CD4-positive, alpha-beta T cell treated with Interleukin-6 for 4 hours (primary cell): ENCODE results near the gene CPD.

Experiments used
- DNase-seq: peaks from one replicate; pipeline ENCODE4 v3.0.0-alpha.2; 2020; ENCODE audit warnings: mixed read lengths

The CPD gene

DNA sequence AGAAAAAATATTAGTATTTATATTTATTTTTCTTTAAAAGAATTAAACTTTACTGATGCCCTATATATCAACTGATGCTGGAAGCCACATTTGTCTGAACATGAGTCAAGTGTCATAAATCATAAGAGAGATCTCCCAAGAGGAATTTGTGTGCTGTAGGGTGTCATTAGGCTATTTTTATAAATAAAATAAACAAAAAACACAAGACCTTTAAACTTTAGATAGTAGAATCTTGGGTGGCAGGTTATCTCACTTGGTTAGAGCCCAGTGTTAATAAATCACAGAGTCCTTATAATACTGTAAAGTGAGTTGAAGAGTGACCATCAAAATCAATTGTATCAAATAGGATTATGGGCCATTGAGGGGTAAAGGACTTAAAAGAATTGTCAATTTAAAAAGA is 21.3 kb upstream of the CPD start:
- no peak for DNase-seq

DNA sequence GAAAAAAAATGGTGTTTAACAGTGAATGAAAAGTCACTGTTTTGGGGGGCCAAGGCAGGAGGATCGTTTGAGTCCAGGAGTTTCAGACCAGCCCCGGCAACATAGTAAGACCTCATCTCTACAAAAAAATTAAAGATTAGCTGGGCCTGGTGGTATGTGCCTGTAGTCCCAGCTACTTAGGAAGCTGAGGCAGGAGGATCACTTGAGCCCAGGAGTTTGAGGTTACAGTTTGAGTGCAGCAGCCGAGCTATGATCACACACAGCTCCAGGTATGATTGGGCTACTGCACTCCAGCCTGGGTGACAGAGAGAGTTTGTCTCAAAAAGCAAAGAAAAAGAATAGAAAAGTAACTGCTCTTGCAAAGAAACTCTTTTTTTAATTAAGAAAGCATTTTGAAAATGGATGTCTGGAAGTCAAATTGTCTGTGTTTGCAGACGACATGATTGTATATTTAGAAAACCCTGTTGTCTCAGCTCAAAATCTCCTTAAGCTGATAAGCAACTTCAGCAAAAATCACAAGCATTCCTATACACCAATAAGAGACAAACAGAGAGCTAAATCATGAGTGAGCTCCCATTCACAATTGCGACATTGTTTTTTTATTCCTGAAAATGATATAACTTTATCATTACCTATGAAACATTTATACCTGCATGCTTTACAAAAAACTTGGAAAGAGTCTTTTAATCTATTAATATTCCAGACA is 20.5 kb upstream of the CPD start:
- no peak for DNase-seq

DNA sequence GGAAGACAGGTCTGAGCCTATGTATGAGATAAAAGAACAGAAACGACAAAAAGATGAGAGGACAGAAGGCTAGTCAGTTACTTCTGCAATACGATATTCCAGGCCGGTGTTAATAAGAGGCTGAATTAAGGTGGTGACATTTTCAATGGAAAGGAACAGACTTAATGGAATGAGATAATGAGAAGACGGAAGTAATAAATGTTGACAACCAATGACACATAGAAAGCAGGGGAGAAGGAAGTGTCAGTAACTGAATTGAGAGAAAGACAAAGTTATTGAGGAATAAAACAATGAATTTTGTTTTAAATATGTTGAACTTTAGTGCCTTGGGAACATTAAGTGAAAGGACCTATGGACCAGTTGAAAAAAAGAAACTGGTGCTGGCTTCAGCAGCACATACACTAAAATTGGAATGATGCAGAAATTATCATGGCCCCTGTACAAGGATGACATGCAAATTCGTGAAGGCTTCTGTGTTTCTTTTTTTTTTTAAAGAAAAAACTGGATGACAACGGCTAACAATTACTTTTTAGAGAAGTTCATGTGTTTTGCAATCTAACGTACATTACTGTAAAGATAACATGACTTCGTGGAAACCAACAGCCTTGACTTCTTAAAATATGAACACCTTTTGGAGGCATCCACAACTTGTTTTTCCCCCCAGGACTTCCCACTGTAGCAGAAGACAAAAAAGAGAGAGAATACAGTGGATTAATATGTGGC is 18.5 kb upstream of the CPD start:
- DNase-seq = no peak

DNA sequence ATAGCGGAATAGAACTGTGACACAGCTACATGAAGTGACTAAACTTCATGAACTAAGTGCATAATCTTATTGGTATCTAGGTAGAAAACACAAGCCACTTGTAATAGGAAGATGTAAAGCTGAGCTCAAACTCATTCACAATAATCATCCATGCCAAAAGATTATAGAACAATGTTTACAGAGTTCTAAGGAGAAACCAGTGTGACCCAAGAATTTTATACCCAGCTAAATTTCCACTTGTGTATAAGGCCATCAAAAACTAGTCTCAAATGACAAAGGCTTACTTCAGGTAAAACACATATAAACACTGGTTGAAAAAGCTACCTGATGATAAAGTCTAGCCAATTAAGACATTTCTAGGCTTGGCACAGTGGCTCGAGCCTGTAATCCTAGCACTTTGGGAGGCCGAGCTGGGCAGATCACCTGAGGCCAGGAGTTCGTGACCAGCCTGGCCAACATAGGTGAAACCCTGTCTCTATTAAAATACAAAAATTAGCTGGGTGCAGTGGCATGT is 16.9 kb upstream of the CPD start:
- DNase-seq = no peak

DNA sequence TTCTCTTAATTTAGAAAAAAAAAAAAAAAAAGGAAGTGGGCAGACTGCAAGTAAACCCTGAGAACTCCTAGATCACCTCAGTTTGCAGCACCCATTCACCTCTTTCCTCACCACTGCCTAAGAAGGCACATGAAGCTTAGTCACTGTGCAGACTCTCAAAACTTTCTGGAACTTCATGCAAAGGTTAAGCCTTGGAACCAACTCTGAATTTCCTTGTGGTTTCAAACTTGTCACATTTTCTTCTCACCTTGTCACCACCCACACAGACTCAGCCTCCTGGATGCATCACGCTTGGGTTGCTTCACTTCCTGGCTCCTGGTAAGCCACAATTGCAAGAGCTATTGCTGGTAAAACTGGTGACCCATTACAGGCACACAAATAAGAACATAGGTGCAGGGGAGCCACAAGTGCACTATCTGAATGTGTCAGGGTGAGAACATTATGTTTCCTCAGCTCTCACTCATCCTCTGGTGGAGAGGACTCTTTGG is 15.0 kb upstream of the CPD start:
- peak; percentile 84 for DNase-seq

DNA sequence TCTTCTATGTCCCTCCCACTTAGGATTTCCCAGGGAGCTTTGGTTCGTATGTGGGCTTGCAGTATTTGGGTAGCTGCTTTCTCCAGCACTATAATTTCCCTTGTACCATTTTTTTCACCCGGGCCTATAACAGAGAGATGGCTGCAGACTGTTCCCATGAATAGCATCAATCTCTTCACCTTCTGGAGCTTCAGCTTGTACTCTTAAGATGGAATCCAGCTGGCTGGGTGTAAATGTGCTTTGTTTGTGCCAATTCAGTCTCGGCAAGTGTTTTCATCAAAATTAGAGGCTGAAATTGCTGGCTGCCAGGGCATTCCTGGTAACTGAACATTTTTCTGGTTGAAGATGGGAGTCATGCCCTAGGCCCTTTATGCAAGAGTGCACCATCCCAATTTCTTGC is 12.2 kb upstream of the CPD start:
- DNase-seq = no peak

DNA sequence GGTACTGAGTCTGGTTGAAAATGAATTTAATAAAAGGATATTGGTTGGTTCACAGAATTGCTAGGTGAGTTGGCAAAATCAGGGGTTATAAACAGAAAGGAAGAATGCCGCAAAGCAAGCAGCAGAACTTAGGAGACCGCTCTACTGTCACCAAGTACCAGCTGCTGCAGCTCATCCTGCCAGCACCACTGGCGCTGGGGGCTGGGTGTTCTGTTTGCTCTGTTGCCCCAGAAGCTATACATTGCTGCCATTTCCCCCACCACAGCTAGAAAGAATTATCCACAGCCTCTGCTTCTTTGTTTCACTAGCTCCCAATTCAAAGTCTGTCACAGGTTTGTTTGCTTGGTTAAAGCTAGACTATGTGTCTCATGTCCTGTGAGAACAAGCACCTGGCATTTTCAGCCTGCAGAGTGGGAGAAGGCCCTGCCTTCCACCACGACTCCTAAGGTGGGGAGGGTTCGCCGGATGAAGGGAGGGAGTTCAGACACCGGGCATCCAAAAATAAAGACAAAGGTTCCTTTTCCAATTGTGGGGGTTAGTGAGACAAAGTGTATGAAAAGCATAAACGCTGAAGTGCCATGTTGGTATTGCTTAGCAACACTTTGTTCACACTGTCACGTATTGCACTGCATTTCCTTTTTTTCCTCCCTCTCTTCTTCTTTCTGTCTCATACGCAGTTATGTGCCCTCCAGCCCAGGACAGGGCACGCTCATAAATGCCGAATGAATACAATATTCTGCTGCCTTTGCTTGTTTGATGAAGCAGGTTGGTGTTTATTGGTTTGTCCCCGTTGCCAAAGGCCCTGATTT is 9.6 kb upstream of the CPD start:
- DNase-seq = no peak

DNA sequence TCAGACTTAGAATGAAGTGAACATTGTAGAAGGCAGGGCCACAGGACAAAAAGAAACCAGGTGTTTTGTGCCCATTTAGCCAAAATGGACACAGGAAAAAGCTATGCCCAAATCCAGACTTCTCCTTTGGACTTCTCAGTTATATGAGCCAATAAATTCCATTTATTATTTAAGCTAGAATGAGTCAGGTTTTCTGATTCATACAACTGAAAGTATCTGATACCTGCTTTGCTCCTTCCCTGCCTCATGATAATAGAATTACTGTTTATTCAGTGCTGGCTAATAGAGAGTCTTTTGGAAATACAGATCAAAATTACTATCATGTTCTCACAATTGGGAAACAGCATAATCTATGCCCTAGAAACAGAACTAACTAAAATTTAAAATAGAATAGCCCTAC is 8.7 kb upstream of the CPD start:
- DNase-seq = no peak

DNA sequence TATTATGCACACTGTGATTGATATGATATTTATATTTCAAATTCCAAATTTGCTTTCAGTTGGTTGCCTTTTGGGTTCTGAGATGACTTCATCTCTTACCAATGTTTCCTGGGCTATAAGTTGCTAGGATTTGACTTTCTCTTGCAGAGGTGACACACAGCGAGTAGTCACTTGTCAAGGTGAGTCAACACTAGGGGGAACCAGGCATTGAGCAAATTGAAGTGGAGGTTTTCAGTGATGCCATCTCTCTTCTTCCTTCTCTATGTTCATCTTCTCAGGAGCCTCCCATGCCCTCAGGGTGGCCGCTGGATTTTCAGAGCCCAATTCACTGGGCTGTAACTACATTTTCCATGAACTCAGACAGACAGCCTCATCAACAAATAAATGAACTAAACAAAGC is 6.0 kb upstream of the CPD start:
- no peak for DNase-seq

DNA sequence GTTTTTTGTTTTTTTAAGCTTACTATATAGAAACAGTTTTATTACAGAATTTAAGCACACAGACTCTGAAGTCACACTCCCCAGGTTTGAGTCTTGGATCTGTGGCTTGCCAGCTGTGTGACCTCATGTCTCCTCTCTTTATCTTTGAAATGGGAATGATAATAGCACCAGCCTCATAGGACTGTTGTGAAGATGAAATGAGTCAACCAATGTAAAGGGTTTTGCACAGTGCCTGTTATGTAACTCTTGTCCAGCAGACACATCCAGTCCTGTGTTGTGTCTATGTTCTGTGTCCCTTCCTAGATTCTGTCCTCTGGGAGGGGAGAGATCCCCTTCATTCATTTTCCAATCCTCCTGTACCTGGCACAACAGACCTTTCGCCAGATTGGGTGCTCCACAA is 3.1 kb upstream of the CPD start:
- no peak for DNase-seq

DNA sequence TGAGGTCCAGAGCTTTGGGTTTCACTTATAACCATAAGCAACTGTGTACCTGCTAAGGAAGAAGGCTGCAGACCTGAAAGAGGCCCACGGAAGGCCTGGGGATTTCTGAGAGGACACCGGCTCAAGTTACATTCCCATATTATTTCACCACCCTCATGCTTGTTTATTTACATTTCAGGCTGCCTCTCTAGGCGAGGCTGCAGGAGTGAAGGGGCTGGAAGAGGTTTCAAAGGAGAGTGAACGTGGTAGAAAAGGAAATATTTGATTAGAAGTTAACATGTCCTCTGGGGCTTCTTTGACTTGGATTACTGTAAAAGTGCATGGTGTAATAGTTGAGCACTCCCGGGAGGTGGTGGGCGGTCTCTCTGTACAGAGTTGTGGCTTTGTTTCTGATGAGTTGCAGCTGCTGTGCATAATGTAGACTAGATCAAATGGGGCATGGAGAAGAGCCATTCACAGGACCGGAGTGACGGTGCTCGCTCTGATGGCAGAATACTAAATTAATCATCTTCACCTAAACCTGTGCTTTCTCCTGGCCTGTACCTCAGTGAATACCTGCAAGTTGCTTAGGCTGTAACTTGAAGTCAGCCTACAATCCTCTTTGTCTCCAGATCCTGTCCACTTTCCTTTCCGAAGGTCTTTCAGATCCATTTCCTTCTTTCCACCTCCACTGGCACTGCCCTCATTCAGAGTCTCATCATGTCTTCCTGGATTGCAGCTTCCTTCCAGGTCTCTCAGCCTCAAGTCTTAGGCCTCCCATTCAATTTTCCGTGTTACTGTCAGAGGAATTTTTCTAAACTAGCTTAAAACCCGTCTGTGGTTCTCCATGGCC is 1.9 kb upstream of the CPD start:
- DNase-seq = peak; percentile 29

DNA sequence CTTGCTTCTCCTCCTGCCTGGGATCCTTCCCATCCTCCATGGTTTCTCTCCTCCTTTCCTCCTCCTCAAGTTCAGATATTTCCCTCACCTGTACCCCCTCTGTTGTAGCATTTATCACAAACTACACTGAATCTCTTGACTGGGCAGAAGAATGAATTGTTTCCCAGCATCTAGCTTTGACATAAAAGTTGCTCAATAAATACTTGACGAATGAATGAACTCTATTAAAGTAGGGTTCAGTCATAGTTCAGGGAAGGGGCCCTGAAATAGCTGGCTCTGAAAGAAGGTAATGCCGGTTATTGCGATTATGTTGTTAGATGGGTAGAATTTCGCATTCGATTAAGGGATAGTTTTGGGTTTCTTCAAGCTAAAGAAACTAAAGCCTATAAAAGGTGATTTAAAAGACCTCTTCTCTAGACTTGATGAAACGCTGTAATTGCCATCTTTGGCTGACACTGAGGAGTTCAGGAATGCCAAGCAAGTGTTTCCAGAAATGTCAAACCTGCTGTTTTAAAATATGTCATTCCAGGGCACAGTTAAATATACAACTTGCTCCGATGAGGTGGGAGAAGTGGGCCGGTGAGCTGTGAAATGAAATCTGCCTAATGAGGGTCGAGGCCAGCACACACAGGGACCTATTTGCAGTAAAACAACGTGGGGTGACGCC is 1.0 kb upstream of the CPD start:
- DNase-seq = no peak

DNA sequence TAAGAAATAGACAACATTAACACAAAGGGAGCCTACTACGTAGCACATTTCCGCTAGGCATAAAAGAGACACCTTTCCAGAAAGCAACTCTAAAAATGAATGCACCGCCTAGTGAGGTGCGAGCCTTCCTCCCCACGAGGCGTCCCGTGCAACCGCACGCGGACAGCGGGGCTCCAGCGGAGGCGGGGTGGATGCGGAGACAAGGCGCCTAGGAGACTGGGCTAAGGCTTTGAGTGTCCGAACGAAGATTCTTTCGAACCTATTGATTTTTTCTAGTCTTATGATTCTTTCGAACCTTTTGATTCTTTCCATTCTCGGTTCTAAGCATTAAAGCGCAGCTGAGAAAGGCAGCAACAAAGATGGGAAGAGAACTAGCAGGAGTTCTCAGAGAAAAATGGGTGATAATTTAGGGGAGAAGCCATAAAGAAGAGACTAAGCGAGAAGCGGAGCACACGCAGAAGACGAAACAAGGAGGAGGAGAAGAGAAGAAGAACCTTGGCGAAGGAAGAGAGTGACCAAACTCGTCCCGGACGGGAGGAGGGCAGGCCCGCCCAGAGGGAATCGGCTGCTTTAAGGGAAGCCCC is 394 bp upstream of the CPD start:
- peak; percentile 73 for DNase-seq

DNA sequence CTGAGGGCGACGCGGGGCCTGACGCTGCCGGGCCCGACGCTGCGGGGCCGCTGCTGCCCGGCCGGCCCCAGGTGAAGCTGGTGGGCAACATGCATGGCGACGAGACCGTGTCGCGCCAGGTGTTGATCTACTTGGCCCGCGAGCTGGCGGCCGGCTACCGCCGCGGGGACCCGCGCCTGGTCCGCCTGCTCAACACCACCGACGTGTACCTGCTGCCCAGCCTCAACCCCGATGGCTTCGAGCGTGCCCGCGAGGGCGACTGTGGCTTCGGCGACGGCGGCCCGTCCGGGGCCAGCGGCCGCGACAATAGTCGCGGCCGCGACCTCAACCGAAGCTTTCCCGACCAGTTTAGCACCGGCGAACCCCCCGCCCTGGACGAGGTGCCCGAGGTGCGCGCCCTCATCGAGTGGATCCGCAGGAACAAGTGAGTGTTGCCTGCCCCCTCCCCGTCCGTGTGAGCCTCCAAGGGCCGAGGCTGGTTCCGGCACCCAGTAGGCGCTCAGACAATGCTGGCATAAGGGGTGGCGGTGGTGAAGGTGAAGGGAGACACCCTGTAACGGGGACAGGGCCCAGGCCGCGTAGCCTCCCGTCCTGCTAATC is 676 bp downstream of the CPD start:
- peak; percentile 39 for DNase-seq

DNA sequence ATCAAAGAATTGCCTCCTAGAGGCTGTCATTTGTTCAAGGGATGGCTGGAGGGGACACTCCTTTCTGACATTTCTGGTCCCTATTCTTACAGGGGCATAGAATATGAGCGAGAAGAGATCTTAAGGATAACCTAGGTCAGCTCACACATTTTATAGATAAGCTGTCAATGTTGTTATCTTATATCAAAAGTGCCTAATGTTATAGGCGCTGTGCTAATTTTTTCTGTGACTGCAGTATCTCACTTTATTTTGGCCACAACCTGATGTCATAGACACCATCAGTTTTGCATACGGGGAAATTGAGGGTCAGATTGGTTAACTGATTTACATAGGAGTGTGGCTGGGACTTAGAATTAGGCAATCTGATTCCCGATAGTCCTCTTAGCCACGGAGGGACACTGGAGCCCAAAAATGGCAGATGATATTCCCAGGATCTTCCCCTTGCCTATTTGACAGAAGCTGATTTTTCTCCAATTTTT is 1.2 kb downstream of the CPD start:
- DNase-seq = no peak

DNA sequence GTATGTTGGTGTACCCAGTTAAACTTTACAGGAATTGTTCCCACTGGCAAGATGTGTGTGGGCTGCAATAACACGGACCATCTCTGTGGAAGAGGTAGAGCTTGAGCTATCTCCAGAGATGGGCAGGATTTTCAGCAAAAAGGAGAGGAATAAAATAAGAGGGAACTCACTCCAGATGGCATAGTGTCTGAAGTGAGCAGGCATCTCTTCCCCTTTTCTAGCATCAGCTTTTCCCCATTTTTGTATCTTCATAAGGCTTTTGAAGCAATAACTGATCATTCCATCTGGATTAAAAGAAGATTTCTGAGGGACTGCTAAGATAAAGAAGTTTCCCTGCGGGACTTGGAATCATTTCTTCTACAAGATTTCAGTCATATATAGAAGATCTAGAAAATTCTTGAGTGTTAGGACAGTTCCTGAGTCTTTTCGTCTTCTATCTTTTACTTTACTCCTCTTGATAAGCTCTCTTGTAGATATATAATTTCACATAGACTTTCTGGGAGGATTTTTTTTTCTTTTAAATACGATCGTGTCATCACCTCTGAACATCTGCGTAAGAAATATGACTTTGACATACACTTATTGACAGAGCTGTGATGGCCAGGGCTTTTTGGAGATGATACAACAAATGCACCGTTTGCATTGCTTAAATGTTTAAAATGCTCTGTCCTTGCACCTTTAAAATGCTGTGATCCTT is 2.1 kb downstream of the CPD start:
- DNase-seq = no peak

DNA sequence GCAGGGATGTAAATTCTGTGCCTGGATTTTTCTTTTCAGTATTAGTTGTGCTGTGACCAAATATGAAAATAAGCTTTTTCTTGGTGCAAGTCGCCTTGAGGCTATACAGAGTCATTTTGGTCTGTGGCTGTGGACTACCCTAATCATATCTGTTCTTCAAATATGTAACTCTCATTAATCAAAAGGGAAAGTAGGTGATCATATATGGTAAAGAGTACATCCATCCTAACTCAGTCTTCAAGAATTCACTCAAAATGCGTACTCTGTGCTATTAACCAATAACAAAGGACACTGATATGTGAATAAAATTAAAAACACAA is 2.6 kb downstream of the CPD start:
- no peak for DNase-seq

DNA sequence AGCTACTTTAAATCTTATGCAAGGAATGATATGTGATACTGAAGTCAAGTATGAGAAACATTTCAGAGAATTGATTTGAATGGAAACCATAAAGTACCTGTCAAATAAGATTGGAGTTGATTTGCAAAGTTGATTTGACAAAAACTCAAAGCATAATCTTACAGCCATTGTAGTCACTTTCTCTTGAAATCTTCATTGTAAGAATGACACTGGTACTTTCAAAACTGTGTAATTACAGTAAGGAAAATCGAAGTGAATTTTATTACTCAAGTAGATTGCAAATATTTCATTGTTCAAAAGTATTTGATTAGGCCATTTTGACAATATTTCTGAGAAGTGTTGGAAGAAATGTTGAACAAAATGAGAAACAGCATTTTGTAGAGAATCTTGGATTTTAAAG is 3.6 kb downstream of the CPD start:
- no peak for DNase-seq

DNA sequence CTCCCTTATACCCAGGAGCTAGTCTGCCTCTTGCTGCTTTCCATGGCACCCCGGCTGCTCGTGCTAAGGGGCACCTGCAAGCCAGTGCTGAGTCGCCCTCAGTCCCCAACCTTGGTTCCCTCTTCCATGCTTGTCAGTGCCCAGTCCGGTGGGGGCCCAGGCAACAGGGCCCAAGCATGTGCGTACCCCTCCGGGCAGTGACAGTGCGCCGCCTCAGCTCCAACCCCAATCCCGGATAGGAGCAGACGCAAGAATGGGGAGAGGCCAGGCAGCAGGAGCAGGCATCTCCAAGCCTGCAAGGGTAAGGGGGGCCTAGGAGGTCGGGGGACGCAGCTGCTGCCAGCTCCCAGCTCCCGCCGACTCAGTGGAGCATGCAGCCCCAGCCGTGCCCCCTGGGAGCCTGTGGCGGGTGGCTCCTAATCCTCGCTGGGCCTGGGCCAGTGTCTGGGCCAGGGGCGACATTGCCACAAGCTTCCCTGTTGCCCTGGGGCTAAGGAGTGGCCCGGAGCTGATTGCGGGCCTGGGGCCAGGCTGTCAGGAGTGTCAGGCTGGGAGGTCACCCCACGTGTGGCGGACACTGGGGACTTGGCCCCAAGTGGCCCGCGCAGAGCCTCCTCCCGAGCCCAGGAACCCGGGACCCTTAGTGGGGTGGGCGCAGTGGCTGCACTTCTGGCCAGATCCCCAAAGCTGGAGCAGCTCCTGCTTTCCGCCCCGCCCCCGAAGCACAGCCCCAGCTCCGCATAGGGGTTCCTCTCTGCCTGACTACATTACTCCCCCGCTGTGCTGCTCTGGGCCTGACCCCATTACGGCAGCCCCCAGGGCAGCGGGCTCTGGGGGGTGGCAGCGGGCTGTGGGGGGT is 9.8 kb downstream of the CPD start:
- DNase-seq = no peak
